Mesothelial cell of epicardium (in vitro differentiated cells): ENCODE data around the gene SERPINA3. TPM values are rescaled to one million over a fixed set of nuclear protein-coding genes. Genes with fewer than 3 reads are reported as not detected.

Experiments
- DNase-seq, 2 experiments: peaks; one replicate each; pipeline ENCODE4 v3.0.0; 2021; ENCODE audit warnings: low spot score in 2 of 2; ENCODE audit not compliant: unreplicated experiment in 2 of 2
- H3K27ac Mint-ChIP-seq: 2 replicates; pipeline ENCODE4 v1.8.0; 2021; ENCODE audit warnings: mixed read lengths
- H3K27me3 Mint-ChIP-seq: 2 replicates; pipeline ENCODE4 v1.8.0; 2021; ENCODE audit warnings: low read depth, mixed read lengths
- H3K36me3 Mint-ChIP-seq: 2 replicates; pipeline ENCODE4 v1.8.0; 2021; ENCODE audit warnings: mixed read lengths
- H3K4me1 Mint-ChIP-seq: 2 replicates; pipeline ENCODE4 v1.8.0; 2021; ENCODE audit warnings: mixed read lengths
- H3K4me3 Mint-ChIP-seq: 2 replicates; pipeline ENCODE4 v1.8.0; 2021; ENCODE audit warnings: mild to moderate bottlenecking, moderate library complexity, mixed read lengths
- H3K9me3 Mint-ChIP-seq: 2 replicates; pipeline ENCODE4 v1.8.0; 2021; ENCODE audit warnings: mixed read lengths
- total RNA-seq: library from RNA; stranded (reverse); gene quantifications from 3 replicates; pipeline ENCODE4 v1.2.1, GENCODE V29; 2021
- TF ChIP-seq, protein P1 (sequence below): fragments of 200-600 bp; sonication (generic); IDR thresholded peaks from one replicate; pipeline ENCODE4 v1.5.0; 2021; ENCODE audit warnings: antibody characterized with exemption; ENCODE audit not compliant: unreplicated experiment

SERPINA3 gene
- 0.11 to 0.29 TPM in 2 of 3 replicates, not detected in the other for total RNA-seq

DNA sequence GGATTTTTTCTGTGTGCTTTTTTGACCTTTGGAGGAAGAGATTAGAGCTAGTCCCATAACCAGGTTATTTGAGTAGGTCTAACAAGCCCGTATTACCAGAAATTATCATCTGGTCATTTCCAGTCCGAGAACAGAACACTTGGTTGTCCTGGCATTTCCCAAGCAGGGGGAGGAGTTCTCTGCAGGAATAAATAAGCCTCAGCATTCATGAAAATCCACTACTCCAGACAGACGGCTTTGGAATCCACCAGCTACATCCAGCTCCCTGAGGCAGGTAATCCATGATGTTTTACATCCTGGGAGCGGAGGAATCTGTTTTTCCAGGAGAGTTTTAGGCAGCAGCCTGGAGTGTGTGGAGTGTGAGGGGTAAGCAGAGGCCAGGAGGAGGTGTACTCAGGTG is at the start of gene SERPINA3:
SERPINA3 (plus strand) TSS at position 218 of the 400 bp plus-strand sequence. CDS start 2,051 bp downstream, outside the sequence.
- H3K27ac Mint-ChIP-seq: no peak within 1 kb of the TSS
- peaks cover 3% of the 10 kb centered on the region for H3K27me3 Mint-ChIP-seq
- H3K36me3 Mint-ChIP-seq: peaks cover under 1% of the 10 kb centered on the region
- no peaks in the 10 kb centered on the region for H3K4me1 Mint-ChIP-seq
- H3K4me3 Mint-ChIP-seq: no peak within 1 kb of the TSS
- H3K9me3 Mint-ChIP-seq: peaks cover 20% of the 10 kb centered on the region
- TF ChIP-seq, protein P1, sequence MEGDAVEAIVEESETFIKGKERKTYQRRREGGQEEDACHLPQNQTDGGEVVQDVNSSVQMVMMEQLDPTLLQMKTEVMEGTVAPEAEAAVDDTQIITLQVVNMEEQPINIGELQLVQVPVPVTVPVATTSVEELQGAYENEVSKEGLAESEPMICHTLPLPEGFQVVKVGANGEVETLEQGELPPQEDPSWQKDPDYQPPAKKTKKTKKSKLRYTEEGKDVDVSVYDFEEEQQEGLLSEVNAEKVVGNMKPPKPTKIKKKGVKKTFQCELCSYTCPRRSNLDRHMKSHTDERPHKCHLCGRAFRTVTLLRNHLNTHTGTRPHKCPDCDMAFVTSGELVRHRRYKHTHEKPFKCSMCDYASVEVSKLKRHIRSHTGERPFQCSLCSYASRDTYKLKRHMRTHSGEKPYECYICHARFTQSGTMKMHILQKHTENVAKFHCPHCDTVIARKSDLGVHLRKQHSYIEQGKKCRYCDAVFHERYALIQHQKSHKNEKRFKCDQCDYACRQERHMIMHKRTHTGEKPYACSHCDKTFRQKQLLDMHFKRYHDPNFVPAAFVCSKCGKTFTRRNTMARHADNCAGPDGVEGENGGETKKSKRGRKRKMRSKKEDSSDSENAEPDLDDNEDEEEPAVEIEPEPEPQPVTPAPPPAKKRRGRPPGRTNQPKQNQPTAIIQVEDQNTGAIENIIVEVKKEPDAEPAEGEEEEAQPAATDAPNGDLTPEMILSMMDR: no peak
- no peak for DNase-seq

- H3K27me3 Mint-ChIP-seq: peaks cover 32% of the 10 kb centered on the region
- no peaks in the 10 kb centered on the region for H3K36me3 Mint-ChIP-seq
- no peak overlapping the region for H3K27ac Mint-ChIP-seq
- TF ChIP-seq, protein P1: no peak
- no peaks in the 10 kb centered on the region for H3K4me1 Mint-ChIP-seq
- H3K4me3 Mint-ChIP-seq: no peak overlapping the region
- peaks cover 3% of the 10 kb centered on the region for H3K9me3 Mint-ChIP-seq
- no peak for DNase-seq
These were observed 49.0 kb upstream of the SERPINA3 start for GRCh38 chr14:94562941-94563883.

- no peaks in the 10 kb centered on the region for H3K36me3 Mint-ChIP-seq
- TF ChIP-seq, protein P1: no peak
- peaks cover 3% of the 10 kb centered on the region for H3K9me3 Mint-ChIP-seq
- no peak overlapping the region for H3K4me3 Mint-ChIP-seq
- DNase-seq: no peak
- H3K27me3 Mint-ChIP-seq: peaks cover 34% of the 10 kb centered on the region
- no peaks in the 10 kb centered on the region for H3K4me1 Mint-ChIP-seq
- no peak overlapping the region for H3K27ac Mint-ChIP-seq
These were observed 47.8 kb upstream of the SERPINA3 start for GRCh38 chr14:94564381-94564780.

DNA sequence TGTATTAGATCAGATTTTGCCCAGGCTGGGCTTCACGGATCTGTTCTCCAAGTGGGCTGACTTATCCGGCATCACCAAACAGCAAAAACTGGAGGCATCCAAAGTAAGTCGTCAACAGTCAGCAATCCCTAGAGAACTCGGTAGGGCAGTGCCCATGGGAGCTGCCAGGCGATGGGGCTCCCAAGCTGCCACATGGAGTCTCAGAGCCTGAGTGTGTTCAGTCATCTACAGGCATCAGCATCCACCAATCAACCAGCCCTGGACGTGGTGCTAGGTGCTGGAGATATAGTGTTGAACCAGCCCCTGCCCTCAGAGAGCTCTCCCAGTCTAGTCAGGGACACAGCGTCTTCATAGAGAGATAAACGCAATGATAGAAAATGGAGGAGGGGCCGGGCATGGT is 44.0 kb upstream of the SERPINA3 start:
- Mint-ChIP-seq H3K4me3 (no peak overlapping the region), H3K27ac (no peak overlapping the region), H3K36me3 (no peaks in the 10 kb centered on the region), H3K9me3 (peaks cover 3% of the 10 kb centered on the region), H3K27me3 (peaks cover 26% of the 10 kb centered on the region), H3K4me1 (no peaks in the 10 kb centered on the region)
- DNase-seq: no peak
- TF ChIP-seq, protein P1: no peak

- H3K36me3 Mint-ChIP-seq: no peaks in the 10 kb centered on the region
- peaks cover 28% of the 10 kb centered on the region for H3K27me3 Mint-ChIP-seq
- TF ChIP-seq, protein P1: no peak
- H3K4me1 Mint-ChIP-seq: no peaks in the 10 kb centered on the region
- no peak overlapping the region for H3K27ac Mint-ChIP-seq
- no peak overlapping the region for H3K4me3 Mint-ChIP-seq
- no peak for DNase-seq
- peaks cover 3% of the 10 kb centered on the region for H3K9me3 Mint-ChIP-seq
These were observed 42.7 kb upstream of the SERPINA3 start for GRCh38 chr14:94569381-94570001.
